Measurements from ENCODE around the gene MEAK7.
A peak's percentile ranks its signal among the peaks of the same experiment; 100 is the strongest.
"Not testable (repeated sequence)": the region's sequence is repeated elsewhere in the genome, so short reads cannot be mapped to it uniquely, and the experiment has no call there.

MEAK7 gene

DNA sequence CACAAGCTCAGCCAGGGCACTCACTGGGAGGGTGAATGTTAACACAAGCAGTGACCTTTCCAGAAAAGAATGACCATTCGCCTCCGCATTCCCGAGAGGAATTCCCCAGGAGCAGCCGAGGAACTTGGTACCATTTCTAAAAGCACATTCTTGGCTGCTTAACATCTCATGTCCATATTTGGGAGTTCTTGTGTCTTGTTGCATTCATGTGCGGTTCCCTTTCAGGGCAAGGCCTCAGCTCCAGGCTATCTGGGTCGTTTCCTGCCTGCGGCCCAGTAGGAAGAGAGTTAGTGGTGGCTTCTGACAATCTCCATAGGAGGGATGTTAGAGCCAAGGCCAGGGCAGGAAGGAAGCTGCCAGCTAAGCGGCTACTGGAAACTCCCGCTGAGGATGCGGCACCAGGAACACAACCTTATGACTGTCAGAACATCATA, 27.8 kb upstream of the MEAK7 start:
- DNase-seq = no peak

DNA sequence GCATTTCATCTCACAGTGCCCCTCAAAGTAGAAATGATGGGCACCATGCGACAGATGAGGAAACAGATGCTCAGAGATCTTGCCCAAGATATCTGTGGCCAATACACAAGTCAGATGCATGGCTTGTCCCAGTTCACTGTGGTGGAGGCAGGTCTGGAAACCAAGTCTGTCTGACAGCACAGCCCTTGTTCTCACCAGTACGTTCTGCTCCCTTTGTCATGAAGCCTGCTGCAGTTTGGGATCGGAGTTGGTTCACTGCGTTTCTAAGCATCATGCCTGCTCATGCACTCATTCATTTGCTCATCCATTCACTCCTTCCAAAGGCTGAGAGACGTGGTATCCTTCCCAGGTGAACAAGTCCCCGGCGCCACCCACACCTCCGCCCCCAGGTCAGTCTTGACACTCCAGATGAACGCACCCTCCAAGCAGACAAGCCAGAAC, 27.2 kb upstream of the MEAK7 start:
- DNase-seq = peak; percentile 39

DNA sequence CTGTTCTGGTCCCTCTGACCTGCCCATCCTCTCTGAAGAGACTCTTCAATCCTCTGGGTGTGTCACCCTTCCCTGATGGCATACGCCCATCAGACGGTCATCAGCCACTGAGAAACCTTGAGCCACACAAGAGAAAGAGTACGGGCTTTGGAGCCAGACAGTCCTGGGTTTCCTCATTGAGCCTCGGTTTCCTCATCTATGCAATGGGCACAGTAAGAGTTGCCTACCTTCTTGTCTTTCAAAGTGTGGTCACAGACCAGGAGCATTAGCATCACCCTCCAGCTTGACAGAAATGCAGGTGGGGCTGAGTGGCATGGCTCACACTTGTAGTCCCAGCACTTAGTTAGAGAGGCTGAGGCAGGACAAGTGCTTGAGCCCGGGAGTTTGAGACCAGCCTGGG, 26.1 kb upstream of the MEAK7 start:
- DNase-seq = no peak

DNA sequence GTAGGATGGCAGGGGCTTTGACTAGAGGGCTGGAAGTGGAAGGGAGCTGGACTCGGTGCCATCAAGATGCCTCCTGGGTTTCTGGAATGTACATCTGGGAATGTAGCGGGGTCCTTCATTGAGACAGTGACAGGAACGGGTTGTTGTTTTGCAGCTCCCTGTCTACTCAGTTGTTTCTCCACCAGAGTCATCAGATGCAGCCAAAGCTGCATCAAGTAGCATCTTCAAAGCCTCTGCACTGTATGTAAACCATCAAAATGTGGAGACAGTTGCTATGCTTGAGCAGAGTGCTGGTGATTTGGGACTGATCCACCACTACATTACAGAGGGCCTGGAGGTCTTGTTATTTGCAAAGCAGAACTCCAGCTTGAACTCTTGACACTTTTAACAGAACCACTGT, 25.1 kb upstream of the MEAK7 start:
- DNase-seq = no peak

DNA sequence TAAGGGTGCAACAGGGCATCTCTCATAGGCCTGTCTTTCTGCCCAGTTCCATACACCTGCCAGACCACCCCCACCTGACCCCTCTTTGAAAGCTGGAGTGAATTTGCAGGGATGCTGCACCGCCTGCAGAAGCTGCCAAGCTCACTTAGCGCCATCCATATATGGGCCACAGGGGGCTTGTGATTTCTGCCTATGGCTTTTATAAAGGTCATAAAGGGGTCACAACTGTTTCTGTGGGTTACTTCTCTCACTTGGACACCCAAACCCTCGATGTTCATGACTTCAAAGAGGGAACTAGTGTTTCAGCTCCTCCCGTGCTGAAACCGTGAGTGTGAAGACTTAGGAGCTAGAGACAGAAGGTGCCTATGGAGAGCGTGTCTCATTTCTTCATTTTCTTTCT, 23.9 kb upstream of the MEAK7 start:
- peak; percentile 5 for DNase-seq

DNA sequence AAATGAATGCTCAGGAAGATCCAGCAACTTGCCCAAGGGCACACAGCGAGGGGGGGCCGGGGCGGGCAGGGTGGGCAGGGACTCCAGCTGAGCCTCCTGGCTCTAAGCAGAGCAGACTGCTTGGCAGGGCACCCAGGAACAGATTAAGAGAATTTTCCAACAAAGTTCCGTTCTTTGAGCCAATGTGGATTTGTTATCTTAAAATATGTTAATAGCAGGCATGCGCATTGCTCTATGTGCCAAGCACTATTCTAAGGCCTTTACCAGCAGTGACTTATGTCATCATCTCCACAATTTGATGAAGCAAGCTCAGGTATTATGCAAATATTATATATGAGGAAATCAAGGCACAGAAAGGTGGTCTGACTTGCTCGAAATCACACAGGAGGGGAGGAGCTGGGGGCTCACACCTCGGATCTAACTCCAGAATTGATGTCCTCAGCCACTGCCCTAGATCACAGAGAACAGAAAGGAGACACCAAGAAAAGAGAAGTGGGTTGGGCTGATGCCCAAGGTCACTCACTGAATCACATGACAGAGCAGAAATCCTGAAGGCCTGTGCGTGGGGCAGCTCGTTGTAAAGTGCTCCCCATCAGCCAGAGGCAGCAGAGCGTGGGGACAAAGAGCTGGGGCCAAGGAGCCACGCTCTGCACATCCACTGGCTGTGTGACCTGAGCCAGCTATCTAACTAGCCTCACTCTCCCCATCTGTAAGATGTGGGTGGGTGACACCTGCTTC, 23.2 kb upstream of the MEAK7 start:
- DNase-seq = peak; percentile 14

DNA sequence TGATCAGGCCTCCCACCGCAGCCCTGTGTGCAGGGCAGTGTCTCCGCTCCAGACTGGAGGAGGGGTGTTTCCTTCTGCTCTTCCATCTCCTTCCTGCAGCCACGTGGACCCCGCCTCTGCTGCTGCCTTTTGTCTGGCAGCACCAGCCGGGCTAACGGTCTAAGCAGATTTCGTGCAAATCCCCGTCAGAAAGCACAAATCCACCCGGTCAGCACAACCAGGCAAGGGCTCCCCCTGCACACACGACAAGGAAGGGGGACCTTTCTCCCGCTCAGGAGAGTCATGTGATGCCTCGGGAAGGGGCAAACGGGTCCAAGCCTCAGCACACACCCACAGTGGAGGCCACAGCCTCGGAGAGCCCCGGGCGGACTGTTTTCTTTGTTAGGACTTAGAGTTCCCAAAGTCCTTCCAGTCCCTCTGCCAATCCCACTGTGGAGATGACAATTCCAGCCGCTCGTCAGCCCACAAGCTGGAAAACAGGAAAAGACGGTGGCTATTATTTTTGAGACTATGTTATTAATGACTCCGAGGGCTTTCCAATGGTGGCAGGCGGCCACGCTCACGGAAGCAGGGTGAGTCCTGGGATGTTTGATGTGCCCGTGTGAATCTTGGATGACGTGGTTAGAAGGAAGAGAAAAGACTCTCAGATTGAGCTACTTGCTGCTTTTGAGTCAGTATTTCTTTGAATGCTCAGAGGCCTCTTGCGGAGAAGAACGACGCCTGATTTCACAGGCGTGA, 22.5 kb upstream of the MEAK7 start:
- DNase-seq = peak; percentile 60

DNA sequence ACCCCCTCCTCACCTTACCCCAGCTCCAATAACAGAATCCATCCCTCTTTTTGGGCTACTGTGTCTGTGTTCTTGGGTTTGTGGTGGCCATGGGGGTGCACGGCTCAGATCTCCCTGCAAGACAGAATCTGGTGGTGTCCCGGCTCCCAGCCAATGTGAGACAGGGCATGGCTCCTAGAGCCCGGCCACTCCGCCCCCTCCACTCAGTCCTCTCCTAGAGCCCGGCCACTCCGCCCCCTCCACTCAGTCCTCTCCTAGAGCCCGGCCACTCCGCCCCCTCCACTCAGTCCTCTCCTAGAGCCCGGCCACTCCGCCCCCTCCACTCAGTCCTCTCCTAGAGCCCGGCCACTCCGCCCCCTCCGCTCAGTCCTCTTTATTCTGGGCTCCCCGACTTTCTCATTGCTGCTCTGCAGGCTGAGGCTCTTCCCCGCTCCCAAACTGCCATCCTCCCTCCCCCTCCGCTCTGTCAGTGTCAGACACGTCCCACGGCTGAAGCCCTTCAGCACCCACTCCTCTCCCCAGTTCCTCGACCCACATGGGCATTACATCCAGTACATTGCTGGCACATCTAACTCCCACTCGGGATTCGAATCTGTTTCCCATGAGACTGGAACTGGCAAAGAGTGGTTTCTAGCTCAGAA, 20.6 kb upstream of the MEAK7 start:
- not testable (repeated sequence) for DNase-seq

DNA sequence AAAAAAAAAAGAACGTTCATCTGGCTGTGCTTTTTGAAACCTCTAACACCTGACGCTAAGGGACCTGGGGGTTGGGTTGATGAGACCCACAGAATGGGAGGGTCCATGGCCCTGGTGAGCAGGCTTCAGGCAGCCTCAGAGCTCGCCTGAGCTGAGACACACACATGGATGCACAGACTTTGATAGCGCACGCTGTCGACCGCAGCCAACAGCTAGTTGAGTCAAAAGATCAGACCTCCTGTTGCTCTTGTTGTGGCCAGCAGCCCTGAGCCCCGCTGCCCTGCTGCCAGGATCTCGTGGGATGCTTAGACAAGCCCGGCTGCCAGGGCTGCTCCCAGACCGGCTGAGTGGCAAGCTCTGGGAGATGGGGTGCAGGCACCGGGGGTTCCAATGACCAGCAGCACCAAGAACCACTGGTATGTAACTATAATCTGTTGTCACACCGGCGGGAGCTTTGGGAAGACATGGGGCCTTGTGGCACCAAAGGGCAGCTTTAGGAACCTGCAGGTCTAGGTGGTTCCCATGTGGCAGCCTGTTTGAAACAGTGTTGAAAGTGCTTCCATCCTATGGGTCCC, 20.0 kb upstream of the MEAK7 start:
- no peak for DNase-seq

DNA sequence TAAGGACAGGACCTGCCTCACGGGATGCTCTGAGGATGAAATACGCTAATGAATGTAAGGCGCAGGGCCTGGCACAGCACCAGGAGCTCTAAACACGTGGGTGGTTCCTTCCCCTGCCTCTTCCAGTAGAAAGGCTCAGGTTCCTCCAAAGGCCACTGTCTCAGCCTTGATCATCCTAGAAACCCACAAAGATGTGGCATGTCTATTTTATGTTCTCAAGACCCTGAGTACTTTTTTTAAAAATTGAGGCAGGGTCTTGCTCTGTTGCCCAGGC, 17.0 kb upstream of the MEAK7 start:
- no peak for DNase-seq

DNA sequence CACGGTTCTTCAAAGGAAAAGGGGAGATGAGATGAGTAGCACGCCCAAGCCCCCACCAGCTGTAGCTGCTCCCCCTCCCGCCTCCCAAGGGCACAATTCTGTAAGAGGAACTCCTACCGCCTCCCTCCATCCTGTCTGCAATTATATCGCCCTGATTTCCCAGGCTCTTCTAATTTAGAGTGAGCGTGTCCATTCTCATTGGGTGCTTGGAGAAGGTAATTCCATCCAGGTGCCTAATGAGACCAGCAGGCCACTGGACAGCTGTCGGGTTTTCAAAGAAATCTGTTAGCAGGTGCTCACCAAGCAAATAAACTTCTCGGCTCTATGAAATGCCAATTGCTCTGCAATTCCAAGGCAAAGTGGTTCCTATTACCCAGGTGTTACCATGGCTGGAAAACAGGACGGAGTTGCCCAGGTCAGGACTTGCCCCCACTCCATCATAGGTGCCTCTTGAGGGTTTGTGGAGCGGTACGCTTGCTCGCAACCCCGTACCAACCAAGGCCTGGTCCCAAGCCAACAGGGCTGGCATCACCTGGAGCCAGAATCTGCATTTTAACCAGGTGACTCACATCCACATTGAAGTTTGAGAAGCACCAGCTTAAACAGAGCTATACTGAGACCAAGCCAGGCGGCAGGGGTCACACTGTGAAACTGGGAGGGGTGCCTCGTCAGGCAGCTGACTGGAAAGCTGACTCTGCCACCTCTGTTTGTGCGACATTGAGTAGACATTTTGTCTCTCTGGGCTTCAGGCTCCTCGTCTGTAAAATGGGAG, 16.5 kb upstream of the MEAK7 start:
- DNase-seq = peak; percentile 99

DNA sequence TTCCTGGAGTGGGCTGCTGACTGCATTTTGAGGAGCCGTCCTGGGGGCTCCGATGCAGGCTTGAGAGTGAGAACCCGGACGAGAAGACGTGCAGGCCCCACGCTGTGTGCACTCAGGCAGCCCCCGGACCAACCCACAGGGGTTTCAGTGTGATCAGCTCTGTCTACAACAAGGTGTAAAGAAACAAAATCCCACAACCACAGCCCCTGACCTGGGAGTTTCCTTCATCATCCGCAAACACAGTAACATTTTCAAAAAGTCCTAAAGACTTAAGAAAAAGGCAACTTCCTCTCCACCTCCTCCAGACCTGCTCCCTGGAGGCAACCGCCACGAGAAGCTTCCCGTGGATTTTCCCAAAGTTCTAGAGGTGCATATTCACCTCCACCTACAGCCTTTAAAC, 15.4 kb upstream of the MEAK7 start:
- DNase-seq = no peak

DNA sequence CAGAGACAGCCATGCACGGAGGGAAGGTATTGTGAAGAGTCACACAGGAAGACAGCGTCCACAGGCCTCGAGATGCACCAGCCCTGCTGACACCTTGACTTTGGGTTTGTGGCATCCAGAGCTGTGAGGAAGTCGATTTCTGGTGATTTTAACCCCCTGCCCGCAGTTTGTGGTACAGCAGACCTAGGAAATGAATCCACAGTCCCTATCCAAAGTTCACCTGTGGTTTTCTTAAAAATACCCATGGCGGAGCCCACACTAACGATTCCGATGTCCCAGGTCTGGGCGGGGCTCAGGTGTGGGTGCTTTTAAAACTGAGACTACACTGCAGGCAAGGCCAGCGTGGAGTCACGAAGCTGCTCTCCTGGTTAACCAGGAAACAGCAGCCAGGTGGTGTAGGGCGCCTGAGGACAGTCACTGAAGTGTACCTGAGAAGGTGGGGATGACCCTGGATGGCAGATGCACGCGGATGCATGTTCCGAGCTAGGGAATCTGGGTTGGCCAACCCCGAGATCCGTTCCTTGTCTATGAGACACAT, 14.4 kb upstream of the MEAK7 start:
- DNase-seq = peak; percentile 52

DNA sequence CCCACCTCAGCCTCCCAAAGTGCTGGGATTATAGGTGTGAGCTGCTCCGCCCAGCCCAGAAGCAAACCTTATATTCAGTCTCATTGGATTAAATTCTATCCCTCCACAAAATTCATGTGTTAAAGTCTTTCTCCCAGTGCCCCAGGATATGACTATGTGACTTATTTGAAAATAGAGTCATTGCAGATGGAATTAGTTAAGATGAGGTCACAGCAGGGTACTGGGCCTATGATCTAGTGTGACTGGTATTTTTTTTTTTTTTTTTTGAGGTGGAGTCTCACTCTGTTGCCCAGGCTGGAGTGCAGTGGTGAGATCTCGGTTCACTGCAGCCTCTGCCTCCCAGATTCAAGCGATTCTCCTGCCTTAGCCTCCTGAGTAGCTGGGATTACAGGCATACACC, 13.8 kb upstream of the MEAK7 start:
- not testable (repeated sequence) for DNase-seq

DNA sequence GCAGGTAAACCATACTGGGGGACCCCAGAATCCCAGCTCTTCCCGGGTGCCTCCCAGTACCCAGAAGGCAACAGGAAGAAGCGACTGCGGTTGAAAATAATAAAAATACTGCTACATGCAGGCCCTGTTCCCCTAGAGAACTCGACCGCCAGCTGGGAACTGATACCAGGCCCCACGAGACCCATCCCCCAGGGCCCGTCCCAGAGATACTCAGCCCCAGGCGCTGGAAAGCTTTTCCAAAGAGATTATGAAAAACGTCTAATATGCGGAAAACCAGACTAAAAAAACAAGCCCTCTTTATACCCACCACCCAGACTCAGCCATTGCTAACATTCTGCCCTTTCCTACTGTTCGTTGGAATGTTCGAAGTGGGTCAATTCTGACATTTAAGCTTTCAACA, 12.9 kb upstream of the MEAK7 start:
- DNase-seq = no peak

DNA sequence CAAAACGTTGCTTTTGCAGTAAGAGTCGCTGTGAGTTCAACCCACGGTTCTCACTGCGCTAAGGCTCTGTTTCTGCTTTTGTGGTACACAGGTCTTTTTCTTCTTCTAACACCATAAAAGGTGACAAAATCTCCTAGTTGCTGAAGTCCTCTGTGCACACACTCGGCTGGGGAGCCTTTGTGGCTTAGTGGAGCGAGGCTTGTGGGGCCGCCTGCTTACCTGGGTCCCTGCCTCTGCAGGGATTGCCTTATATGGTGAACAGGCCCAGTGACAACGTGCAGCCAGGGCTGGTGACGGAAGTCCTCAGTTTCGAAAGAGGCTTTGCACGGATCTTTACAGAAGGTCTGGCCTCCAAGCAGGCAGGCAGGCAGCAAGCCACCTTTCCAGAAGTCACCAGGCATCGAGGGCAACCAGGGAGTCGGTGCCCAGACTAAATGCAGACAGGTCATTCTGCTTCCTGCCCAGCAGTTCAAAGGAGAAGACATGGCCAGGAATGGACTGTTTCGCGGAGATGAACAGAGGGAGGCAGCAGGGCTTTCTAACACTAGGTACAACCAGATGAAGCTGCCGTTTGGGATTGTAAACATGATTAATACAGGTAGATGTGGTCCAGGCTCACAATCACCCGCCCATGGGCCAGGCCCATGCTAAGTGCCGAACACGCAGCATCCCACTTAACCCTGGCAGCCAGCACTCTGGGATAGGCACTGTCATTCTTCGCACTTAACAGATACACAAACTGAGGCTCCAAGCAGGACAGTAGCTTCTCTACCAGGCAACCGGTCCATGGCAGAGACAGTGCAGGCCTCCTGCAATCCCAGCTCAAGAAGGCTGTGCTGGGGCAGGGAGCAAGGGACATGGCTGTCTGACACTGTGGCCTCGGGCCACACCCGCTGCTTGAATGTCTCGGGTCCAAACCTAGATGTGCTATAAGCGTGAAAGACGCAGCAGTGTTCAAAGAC, 10.7 kb upstream of the MEAK7 start:
- peak; percentile 24 for DNase-seq

DNA sequence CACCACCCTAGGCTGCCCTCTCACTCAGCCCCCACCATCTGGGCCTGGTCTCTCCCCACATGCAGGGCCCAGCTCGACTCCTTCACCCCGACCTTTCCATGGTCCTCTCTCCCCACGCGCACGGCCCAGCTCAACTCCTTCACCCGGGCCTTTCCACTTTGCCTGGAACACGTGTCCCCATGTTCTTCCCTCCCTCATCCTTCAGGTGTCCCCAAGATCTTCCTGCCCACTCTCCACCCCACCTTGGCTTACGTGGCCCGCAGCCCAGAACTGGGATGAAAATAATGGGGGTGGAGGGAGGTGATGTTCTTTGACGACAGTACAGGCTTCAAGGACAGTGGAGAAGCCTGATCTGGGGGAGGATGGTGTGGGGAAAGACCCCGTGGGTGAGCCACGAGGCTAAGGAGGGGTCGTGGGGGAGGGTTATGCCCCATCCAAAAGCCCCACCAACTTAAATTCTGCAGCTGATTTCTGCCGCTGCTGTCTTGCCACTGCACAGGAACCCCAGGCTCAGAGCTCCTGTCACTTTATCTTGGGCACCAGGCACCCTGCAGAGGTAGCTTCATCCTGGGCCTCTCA, 9.9 kb upstream of the MEAK7 start:
- DNase-seq = no peak

DNA sequence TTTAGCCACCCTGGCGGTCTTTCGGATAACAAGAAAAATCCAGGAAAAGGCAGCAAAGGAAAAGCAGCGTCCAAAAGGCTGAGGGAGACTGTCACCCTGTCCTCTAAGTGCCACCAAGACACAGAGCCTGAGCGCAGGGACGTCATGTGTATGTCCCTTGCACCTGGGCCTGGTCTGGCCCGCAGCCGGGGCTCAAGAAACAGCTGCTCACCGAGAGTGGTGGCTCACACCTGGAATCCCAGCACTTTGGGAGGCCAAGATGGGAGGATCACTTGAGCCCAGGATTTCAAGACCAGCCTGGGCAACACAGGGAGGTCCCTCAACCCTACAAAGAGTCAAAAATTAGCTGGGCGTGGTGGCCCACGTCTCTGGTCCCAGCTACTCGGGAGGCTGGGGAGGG, 9.2 kb upstream of the MEAK7 start:
- DNase-seq = no peak

DNA sequence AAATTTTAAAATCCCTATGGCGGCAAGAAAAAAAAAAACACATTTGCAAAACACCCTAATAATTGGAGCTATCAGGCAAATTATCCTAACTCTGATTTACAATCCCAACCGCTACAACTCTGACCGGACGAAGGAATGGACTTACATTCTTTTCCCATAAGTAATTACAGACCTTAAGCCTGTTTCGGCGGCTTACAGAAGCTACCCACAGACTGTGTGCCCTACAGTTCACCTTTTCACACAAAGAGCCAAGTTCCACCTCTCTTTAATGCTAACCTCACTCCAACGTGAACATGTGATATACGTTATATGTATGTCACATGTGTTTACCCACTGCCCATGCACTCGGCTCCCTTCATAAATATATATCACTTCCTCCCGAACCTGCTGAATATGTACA, 8.7 kb upstream of the MEAK7 start:
- DNase-seq = no peak

DNA sequence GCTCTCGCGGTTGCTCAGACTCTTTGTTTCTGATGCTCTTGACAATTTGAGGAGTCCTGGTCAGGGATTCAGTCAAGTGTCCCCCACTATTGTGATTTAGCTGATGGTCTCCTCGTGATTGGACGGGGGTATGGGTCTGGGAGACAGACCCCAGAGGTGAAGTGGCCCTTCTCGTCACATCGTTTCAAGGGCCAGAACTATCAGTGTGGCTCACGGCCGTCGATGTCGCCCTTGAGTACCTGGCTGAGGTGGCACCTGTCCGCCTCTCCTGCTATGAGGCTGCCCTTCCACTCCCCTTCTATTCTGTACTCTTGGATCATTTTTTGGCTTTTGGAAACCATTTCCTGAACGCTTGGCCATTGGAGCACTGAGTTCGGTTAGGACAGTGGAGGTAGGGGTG, 7.4 kb upstream of the MEAK7 start:
- DNase-seq = no peak

DNA sequence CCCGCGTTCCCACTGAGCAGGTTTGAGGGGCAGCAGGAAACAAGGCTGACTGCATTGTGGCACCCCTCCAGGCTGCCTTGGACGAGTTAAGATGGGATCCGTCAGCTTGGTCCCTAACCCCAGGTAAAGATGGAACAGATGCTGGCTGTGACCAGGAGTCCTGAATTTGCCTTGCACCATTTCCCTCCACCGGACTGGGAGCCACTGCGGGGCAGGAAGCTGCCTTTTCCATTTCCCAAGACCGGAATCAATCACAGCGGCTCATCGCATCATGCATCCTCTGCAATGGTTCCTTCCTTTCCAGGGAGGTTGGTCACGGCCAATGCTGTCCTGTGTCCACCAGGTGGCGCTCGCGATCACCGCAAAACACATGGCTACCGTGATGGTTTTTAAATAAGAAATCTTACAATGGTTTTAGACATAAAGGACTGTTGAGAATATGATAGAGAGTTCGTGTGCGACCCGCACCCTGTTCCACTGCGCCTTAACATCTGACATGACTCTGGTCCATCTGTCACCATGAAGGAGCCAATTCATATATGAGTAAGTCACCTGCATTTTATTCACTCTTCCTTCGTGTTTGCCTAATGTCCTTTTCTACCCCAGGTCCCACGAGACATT, 6.8 kb upstream of the MEAK7 start:
- DNase-seq = peak; percentile 79
